B cell (primary cell): Measurements from ENCODE around the gene CANX.

ENCODE experiments used
- CTCF ChIP-seq: fragments of 200-600 bp; IDR thresholded peaks from one replicate; pipeline ENCODE4 v1.8.0; 2022; ENCODE audit warnings: antibody characterized with exemption, mild to moderate bottlenecking
- EZH2 ChIP-seq: IDR thresholded peaks from 2 replicates; pipeline ENCODE4 v1.6.1; 2012; ENCODE audit warnings: borderline replicate concordance, low read depth, mild to moderate bottlenecking, moderate library complexity, low read length; ENCODE audit not compliant: insufficient read depth, poor library complexity, severe bottlenecking

- TF ChIP-seq CTCF = no peak
- TF ChIP-seq EZH2 = no peak
These were observed 32.1 kb downstream of the CANX start for GRCh38 chr5:179730852-179731251.
